ENCODE results near the gene ASB18.

Gene ASB18

GRCh38 chr2:236241181-236242056 lies 22.8 kb downstream of the ASB18 start:
- no peak for DNase-seq (ENCODE audit: low read depth in 2 of 2)

- DNase-seq (ENCODE audit: low read depth in 2 of 2): no peak
These were observed 23.8 kb downstream of the ASB18 start for GRCh38 chr2:236240228-236240990.

GRCh38 chr2:236239276-236240065 lies 24.7 kb downstream of the ASB18 start:
- DNase-seq (ENCODE audit: low read depth in 2 of 2): no peak

DNA sequence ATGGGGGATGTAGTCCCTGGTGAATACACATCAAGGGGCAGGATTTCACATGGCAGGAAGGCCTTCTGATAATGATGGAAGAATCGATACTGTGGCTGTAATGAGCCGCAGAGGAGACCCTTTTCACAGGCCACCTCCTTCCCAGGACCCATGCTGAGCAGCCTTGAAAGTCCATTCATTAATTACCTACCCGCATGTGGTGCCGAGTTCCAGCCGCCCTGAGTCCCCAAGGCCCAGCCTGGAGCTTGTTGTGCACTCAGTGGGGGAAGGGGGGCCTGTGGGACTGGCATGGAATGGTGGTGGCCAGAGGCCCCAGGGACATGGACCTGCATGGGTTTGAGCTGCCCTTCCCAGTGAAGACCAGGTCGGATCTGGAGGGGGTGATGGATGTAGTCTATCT lies 25.5 kb downstream of the ASB18 start:
- no peak for DNase-seq (ENCODE audit: low read depth in 2 of 2)

DNA sequence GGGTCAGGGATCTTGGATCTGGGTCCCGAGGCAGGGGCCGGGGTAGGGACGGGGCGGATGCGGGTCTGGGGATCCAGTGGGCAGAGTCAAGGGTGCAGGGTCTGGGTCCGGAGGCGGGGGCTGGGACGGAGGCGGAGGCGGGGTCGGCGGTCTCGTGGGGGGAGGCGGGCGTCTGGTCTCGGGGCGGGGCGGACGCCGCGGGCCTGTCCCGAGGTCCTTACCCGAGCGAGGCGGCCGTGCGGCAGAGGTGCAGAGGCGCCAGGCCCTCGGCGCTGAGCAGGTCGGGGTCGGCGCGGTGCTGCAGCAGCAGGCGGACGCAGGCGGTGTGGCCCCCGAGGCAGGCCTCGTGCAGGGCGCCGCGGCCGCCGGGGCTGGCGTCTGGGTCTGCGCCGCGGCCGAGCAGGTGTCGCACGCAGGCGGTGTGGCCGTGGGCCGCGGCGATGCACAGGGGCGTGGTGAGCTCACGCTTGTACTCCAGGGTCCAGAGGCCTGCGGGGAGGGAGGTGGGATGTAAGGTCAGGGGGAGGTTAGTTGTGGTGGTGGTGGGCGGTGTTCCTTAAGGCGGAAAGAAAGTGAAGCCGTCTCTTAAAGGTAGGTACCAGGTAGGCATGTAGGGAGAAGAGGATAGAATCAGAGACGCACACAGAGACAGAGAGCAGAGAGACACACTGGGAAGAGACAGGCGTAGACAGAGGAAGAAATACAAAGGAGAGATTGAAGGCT lies 26.6 kb downstream of the ASB18 start:
- no peak for DNase-seq (ENCODE audit: low read depth in 2 of 2)

- DNase-seq (ENCODE audit: low read depth in 2 of 2): no peak
These were observed 27.4 kb downstream of the ASB18 start for GRCh38 chr2:236236559-236237452.

GRCh38 chr2:236229186-236229585 lies 35.0 kb downstream of the ASB18 start:
- DNase-seq (ENCODE audit: low read depth in 2 of 2): no peak

GRCh38 chr2:236223675-236224074 lies 40.5 kb downstream of the ASB18 start:
- DNase-seq (ENCODE audit: low read depth in 2 of 2): no peak

GRCh38 chr2:236221798-236222197 lies 42.4 kb downstream of the ASB18 start:
- DNase-seq (ENCODE audit: low read depth in 2 of 2): no peak

- DNase-seq (ENCODE audit: low read depth in 2 of 2): no peak
These were observed 44.8 kb downstream of the ASB18 start for GRCh38 chr2:236219411-236219810.

- no peak for DNase-seq (ENCODE audit: low read depth in 2 of 2)
These were observed 46.3 kb downstream of the ASB18 start for GRCh38 chr2:236217926-236218325.

DNA sequence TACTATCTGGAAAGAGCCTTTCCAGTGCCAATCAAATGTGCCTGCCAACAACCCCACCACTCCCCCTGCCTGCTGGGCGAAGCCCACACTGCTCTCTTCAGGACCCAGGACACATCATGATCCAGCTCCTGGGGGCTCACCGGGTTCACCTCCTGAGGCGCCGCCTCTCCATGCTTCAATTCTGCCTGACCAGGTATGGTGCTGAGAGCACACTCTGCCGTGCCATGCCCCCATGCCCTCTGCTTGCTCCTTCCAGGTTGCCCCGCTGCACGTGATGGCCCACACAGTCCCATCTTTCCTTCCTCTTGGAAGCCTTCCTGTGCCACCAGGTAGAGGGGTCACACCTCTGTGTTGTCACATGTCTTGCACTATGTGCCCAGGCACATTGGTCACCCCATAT lies 47.5 kb downstream of the ASB18 start:
- DNase-seq (ENCODE audit: low read depth in 2 of 2): no peak

- no peak for DNase-seq (ENCODE audit: low read depth in 2 of 2)
These were observed 48.4 kb downstream of the ASB18 start for GRCh38 chr2:236215761-236216333.

- DNase-seq (ENCODE audit: low read depth in 2 of 2): no peak
These were observed 49.0 kb downstream of the ASB18 start for GRCh38 chr2:236215196-236215595.

DNA sequence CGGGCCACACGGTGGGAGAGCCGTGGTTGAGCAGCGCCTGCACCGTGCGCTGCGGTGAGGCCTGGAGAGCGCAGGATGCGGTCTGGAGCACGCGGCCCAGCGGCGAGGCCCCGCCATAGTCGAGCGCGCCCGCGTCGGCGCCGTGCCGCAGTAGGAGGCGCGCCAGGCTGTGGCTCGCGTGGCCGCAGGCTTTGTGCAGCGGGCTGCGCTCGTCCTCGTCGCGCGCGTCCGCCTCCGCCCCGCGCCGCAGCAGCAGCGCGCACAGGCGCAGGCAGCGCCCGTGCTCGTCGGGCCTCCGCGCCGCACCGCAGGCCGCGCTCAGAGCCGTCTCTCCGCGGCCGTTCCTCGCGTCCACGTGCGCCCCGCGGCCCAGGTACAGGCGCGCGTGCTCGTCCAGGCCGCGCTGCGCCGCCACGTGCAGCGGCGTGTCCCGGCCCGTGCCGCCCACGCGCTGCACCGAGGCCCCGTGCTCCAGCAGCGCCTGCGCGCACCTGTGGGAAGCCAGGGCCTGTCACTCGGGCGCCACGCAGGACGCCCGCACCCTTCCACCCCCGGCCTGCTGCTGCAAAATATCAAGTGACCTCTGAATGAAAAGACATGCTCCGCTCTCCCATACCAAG lies 49.7 kb downstream of the ASB18 start:
- DNase-seq (ENCODE audit: low read depth in 2 of 2): no peak

- DNase-seq (ENCODE audit: low read depth in 2 of 2): no peak
These were observed 52.9 kb downstream of the ASB18 start for GRCh38 chr2:236211296-236211695.

DNA sequence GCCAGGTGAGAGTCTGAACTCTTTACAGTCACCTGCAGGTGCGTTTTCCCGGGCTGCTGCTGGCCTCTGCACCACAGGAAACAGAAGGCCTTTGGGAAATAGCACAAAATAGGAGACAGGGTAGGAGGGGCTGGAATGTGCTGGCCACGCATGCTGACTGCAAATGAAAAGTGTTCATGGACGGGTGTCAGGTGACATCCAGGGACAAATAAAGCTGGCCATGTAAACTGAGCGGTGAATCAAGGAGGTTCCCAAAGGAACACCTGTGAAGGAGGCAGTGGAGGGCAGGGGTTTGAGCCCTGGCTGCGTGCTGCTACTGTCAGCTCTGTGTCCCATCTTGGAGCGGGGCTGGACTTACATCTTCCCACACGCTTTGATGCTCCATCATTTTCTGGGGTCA lies 53.7 kb downstream of the ASB18 start:
- no peak for DNase-seq (ENCODE audit: low read depth in 2 of 2)

GRCh38 chr2:236209996-236210395 lies 54.2 kb downstream of the ASB18 start:
- DNase-seq (ENCODE audit: low read depth in 2 of 2): no peak

GRCh38 chr2:236209535-236209934 lies 54.7 kb downstream of the ASB18 start:
- DNase-seq (ENCODE audit: low read depth in 2 of 2): no peak

Data from stimulated activated CD8-positive, alpha-beta memory T cell treated with anti-CD3 and anti-CD28 coated beads, Interleukin-15, amount 100 ng/mL, for 4 hours (primary cell).